AG08395 (cell line): ENCODE measurements around the gene SESN2.

Experiments
- DNase-seq: peaks from one replicate; pipeline ENCODE4 v3.0.0; 2012; ENCODE audit warnings: mixed read lengths, low spot score

The SESN2 gene, protein sequence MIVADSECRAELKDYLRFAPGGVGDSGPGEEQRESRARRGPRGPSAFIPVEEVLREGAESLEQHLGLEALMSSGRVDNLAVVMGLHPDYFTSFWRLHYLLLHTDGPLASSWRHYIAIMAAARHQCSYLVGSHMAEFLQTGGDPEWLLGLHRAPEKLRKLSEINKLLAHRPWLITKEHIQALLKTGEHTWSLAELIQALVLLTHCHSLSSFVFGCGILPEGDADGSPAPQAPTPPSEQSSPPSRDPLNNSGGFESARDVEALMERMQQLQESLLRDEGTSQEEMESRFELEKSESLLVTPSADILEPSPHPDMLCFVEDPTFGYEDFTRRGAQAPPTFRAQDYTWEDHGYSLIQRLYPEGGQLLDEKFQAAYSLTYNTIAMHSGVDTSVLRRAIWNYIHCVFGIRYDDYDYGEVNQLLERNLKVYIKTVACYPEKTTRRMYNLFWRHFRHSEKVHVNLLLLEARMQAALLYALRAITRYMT

DNA sequence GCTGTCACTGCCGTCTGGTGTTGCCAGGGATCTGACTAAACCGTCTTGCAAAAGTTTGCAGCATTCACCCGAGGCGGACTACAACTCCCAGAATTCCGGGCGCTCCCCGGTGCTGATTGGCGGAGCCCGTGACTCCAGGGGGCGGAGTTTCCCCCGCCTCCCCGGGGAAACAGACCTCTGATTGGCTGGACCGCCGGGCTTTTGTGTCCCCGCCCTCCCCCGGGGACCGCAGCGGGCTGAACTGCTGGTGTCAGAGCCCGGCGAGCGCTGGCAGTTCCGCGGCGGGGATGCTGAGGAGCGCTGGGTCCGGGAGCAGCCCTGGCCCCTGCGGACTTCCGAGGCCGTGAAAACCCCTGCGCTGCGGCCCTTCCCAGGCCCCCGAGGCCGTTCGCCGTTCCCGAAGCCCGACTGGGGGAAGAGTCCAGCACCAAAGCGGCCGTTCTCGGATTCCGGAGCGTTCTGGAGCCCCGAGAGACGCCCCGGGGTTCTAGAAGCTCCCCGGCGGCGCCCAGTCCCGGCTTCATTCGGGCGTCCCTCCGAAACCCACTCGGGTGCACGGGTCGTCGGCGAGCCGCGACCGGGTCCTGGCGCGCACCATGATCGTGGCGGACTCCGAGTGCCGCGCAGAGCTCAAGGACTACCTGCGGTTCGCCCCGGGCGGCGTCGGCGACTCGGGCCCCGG lies at the start of gene SESN2:
Gene SESN2, plus strand, starts transcription at position 267 of the 682 bp plus-strand sequence. Its CDS starts 330 bp downstream, at position 597.
- DNase-seq: peak; percentile 99

DNA sequence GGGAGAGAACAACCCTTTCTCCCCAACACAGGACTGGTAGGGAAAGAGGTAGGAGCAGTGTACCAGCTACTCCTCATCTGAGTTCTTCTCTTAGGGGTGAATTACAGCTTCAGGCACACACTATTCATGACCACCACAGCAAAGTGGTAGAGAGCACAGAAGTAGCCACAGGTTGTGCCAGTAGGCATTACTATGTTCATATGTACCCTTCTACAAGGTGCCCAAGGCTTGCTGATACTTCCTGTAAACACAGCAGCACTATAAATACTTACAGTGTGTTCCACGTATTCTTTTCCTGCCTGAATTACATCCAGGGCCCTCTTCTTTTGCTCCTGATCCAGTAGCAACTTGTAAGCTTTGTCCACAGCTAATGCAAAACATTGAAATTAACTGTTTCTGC lies 49.6 kb upstream of the SESN2 start:
- no peak for DNase-seq

DNA sequence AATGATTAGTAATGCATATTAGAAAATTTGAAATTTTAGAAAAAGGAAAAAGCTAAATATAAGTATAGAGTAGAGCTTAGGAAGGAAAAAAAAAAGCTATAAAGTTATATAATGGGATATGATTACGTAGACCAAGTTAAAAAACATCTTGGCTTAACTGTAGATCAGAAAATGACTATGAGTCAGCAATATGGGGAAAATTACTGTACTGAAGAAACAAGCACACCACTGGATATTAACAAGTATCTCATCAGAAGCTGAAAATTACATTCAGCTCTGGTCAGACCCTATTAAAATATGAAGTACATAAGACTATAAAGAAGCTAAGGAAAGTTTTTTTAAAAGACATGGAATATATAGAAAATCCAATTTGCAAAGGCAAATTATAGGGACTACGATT lies 46.0 kb upstream of the SESN2 start:
- DNase-seq: no peak

DNA sequence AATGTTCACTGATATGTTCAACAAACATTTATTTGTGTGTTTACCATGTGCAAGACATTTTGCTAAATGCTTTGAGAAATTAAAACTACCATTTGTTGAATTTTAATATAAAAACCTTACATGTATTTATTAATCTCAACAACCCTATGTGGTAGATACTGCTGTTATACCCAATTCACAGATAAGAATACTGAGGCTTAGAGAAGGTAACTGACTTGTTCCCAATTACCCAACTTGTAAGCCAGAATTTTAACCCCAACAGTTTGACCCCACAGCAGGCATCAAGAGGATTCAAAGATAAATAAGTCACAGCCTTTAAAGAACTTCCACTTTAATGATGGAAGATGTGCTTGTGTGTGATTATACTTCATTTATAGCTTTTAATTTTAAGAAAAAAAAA lies 30.2 kb upstream of the SESN2 start:
- no peak for DNase-seq

DNA sequence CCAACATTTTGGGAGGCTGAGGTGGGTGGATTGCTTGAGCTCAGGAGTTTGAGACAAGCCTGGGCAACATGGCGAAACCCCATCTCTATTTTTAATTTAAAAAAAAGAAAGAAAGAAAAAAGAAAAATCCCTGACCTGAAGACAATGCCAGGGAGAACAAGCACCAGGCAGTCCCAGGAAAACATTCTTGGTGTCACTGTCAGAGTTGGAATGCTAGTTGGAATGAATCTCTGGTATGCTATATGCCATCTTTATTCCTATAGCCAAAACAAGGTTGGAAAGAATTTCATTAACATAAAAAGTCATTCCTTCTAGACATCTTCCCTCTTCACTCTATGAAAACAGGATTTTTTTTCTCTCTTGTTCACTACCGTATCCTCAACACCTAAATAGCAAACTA lies 29.3 kb upstream of the SESN2 start:
- DNase-seq: no peak

DNA sequence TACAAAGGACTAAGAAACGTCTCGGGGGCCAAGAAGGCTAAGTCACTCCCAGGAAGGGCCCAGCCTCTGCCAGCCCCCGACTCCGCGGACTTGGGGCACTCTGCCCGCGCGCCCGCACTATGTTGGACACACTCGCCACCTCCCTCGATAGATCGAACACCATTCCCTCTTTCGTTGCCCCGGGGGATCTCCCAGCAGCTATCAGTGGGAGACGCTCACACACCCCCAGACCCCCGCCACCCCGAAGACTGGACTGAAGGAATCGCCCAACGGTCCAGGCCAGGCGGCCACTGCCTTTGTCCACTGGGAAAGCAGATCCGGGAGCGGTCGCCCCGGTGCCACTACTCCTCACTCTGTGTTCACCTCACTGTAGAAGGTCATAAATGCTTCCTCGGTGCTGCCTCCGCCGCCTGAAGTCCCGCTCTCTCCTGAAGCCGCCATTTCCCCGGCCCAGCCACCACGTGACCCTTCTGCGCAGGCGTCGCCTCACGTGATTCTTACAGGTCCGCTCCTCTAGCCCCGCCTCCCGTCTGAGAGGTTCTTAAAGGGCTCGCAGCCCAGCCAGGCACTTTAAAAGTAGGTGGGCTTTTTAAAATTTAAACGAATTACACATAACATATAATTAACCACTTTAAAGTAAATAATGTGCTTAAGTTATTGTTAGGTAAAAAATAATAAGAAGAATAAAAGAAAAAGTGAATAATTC lies 26.6 kb upstream of the SESN2 start, which contains the start of gene DNAJC8:
Gene DNAJC8, minus strand, starts transcription at position 472 of the 706 bp plus-strand sequence. Its CDS starts 31 bp downstream, at position 441.
- DNase-seq: peak; percentile 97

DNA sequence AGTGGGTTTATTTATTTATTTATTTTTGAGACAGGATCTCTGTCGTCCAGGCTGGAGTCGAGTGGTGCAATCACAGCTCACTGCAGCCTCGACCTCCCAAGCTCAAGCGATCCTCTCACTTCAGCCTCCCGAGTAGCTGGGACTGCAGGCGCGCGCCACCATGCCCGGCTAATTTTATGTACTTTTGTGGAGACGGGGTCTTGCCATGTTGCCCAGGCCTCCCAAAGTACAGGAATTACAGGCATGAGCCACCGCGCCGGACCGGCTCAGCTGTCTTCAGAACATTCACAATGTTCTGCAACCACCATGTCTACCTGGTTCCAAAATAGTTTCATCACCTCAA lies 26.1 kb upstream of the SESN2 start:
- DNase-seq: no peak

DNA sequence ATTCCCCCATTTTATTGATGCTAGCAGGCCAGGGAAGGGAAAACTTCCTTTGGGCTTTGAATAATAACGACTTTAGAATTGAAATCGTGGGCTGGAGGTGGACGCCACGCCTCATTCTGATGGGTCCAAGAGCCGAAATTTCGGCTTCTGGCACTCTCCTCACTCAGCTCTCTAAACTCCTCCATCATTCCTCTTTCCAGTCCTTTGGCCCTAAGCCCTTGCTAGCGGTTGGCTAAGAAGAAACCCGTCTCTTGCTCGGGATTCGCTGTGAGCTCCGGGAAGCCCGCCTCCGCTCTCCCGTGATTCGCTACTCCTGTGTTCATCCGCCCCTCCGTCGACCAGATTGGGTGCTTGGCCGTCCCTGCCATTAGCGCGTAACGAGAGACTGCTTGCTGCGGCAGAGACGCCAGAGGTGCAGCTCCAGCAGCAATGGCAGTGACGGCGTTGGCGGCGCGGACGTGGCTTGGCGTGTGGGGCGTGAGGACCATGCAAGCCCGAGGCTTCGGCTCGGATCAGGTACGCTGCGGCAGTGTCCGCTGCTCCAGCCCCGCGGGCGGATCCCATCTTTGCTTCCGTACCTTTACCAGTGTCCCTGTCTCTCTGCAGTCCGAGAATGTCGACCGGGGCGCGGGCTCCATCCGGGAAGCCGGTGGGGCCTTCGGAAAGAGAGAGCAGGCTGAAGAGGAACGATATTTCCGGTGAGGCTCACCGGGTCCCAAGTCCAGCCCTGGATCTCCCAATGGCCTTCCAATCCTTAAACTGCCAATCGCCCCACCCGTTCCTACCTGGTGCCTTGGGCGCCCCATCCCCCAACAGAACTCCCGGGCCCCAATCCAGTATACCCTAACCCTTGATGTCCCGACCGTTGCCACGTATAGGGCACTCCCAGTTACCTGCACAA lies 23.3 kb upstream of the SESN2 start, which contains the start of gene ATP5IF1:
Gene ATP5IF1, plus strand, starts transcription at position 370 of the 901 bp plus-strand sequence. Its CDS starts 60 bp downstream, at position 430.
- DNase-seq: peak; percentile 100

DNA sequence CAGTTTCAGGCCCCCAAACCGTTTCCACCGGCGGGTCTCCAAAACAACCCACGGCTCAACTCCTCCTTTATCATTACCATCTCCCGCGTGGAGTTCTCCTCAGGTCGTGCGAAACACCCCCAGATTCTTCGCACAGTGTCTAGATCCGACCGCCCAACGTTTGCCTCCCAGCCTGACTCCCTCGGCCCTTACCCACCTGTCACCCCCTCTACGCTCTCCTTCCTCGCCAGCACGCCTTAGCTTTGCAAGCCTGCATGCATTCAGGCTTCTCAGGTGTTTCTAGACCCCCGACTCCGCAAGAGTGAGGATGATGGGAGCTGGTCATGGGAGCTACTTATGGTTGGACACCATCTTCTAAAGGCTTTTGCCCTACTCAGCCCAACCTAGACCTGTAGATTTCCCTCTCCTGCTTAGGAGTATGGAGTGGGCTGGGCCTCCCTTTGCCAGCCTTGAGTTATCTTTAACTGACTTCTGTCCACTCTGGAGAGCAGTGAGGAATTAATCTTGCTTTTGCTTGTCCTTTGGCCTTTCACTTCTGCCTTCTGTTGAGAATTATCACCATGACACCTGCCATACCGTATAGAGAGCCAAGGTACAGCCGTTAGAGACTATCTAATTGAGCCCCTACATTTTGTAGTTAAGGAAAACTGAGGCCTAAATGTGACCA lies 22.5 kb upstream of the SESN2 start:
- DNase-seq: no peak

DNA sequence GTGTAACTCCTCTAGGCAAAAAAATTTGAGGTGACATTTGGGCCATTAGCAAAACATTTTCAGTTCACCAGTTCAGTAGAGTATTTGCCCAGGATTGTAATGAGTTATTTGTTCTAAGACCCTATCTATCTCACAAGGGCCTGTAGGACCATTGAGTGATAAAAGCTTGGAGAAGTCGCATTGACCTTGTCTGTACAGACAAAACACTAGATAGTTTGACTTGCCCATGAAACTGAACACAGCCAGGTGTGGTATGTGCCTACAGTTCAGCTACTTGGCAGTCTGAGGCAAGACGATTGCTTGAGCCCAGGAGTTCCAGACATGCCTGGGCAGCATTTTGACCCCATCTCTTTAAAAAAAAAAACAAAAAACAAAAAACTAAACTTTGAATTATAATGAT lies 20.3 kb upstream of the SESN2 start:
- no peak for DNase-seq

DNA sequence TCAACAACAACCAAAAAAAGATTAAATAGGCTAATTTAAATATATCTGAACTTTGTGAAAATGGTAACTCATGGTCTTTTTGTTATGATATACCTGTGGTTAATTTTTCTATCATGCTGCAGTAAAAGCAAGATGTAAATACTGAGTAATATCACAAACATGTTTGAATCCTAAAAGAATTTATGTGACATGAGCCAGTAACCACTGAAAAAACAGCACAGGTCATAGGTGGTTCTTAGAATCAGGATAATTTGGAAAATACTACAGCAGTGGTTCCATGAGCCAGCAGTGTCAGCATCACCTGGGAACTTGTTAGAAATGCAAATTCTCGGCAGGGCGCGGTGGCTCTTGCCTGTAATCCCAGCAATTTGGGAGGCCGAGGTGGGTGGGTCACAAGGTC lies 19.3 kb upstream of the SESN2 start:
- no peak for DNase-seq

DNA sequence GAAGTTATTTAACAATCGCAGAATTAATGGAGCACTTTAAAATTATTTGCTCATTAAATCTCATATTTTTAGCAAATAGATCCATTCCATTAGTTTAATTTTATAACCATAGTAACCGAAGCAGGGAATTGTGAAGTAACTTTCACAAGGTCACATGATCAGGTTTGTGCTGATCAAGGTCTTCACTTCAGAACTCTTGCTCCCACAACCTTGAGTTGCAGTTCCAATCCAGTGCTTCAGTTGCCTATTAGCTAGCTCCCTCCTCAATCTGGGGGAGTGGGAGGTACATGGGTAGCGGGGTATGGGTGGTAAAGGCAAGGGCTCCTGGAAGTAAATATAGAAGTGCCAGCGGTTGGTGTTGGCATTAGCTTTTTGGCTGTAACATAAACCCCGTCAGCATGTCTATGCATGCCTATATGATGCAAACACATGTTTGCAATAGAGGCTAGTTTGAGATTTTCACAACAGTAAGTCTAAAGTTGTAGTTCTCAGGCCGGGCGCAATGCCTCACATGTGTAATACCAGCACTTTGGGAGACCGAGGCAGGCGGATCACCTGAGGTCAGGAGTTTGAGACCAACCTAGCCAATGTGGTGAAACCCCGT lies 17.6 kb upstream of the SESN2 start:
- DNase-seq: no peak

DNA sequence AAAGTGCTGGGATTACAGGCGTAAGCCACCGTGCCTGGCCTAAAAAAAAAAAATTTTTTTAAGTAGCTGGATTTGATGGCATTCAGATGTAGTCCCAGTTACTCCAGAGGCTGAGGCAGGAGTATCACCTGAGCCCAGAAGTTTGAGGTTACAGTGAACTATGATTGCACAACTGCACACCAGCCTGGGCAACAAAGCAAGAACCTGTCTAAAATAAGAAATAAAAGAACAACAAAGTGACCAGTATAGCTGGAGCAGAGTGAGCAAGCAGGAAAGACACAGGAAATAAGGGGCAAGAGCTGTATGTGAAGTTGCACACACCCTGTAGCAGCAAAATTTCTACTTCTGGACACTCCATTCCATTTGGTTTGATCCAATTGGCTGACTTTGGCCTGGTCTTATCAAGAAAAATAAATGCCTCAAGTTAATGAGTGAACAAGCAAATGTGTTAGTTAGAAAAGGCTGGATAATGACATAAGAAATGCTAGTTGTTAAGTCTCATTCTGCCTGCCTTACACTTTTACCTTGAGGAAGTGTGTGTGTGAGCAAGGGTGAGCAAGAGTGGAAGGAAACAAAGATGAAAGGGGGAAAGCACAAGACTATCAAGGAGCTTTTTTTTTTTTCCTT lies 15.5 kb upstream of the SESN2 start:
- DNase-seq: no peak

DNA sequence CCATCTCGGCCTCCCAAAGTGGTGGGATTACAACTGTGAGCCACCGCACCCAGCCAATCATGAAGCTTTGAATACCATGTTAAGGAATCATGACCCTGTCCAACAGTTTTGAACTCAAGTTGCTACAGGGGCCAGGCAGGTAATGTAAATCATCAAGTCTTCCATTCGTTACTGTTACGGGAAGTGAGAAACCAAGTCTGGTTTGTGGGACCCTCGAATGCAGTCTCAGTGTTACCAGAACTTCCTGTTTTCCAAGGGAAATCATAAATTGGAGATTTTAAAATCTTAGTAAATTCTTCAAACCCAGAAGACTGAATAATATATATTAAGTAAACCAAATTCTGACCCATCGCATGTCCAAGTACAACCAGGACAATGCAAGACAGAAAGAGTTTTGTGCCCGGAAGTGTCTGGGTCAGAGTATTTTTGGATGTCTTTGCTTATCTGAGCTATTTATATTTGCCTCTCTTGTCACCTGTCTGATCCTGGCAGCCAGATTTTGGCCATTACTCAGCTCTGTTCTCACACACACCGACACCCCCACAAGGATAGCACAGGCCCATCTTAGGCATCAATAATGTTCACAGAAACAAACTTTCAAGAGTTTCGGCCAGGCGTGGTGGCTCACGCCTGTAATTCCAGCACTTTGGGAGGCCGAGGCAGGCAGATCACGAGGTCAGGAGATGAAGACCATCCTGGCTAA lies 14.6 kb upstream of the SESN2 start:
- no peak for DNase-seq

DNA sequence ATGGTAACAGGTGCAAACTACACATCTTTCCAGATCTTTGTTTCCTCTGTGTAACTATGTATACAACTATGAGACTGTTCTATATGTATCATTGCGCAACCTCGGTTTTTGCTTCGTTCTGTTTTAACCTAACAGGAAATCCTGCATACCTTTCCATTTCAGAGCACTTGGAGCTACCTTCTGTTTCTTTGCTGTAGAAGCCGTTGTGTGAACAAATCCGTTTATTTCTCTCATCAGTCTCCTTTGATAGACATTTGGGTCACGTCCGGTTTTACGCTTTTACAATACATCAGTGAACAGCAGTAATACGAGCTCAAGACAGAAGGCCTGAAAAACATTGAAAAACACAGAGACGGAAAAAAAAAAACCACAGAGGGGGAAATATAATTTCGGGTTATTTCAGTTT lies 12.9 kb upstream of the SESN2 start:
- DNase-seq: no peak

DNA sequence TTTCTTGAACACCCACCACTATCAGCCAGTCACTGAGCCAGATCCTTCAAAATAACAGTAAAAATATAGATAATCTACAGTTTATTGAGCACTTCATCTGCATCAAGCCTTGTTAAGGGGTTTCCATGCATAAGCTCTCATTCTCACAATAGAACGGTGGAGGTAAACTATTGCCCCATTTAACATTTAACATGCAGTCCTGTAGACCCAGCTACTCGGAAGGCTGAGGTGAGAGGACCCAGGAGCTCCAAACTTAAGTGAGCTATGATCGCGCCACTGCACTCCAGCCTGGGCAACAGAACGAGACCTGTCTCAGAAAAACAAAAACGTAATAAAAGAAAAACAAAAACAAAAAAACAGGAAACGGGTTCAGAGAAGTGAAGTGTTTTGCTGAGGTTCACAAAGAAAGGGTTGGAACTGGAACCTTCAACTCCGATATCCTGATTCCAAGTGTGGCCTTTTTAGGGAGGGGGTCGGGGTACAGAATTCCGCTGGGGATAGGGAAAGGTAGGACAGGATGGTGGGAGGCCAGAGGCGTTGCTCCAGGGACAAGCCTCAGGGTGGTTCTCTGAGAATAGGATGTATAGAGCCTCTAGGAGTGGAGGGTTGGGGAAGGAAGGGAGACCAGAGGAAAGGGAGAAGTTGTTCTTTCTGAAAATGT lies 11.6 kb upstream of the SESN2 start:
- DNase-seq: no peak

DNA sequence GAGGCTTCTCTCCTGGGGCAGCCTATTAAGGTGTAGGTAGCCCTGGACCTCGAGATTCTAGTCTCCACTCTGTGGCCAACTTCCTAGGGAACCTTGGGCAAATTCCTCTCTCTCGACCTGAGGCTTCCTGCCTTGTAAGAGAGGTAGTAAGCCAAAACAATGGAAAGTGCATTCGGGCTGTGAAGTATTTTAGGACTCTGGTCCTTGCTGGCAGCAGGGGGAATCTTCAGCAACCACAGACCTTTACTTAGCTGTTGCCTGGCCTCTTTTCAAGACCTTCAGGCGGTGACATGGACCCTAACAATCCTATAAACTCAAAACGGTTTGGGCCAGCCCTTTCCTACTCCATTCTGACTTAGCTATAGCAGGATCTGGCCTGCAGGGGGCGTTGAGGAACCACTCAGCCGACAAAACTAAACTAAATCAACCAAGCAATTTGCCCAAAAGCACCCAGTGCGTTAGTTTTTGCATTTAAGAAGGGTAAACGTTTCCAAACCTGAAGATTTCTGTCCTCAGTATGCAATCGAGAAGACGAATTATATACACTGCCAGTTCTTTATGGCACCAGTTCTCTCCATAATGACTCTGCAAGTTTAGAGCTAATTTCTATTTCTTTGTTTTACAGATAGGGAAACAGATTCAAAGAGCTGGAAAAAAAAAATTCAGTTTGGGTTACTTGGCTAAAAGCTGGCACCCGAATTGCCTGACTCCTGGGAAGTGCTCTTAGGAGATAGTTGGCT lies 10.9 kb upstream of the SESN2 start:
- DNase-seq: peak; percentile 71
